Large intestine (tissue), 3 donors: ENCODE results near the gene RRH. TPM values are rescaled to one million over a fixed set of nuclear protein-coding genes. Genes with fewer than 3 reads are reported as not detected.

Experiments used
- DNase-seq, 2 donors: peaks; one replicate each; pipeline versions ENCODE4 v3.0.0 to v3.0.0-alpha.2; 2013
- H3K27ac ChIP-seq: one replicate; pipeline ENCODE4 v1.5.1; 2013; ENCODE audit warnings: low read length
- H3K27me3 ChIP-seq: 2 replicates; pipeline ENCODE4 v1.6.1; 2013; ENCODE audit warnings: low read length; ENCODE audit not compliant: control insufficient read depth, insufficient read depth
- H3K36me3 ChIP-seq: 2 replicates; pipeline ENCODE4 v1.6.1; 2013; ENCODE audit warnings: low read length; ENCODE audit not compliant: control insufficient read depth, insufficient read depth
- H3K4me1 ChIP-seq: one replicate; pipeline ENCODE4 v1.6.1; 2013; ENCODE audit warnings: low read length; ENCODE audit not compliant: control insufficient read depth, insufficient read depth
- H3K4me3 ChIP-seq: one replicate; pipeline ENCODE4 v1.5.1; 2013; ENCODE audit warnings: low read length
- H3K9me3 ChIP-seq: one replicate; pipeline ENCODE4 v1.6.1; 2013; ENCODE audit warnings: mild to moderate bottlenecking, low read depth, low read length, moderate library complexity; ENCODE audit not compliant: control insufficient read depth
- WGBS: methylation state at CpG from one replicate; pipeline ENCODE4 v1.1.5; 2013; ENCODE audit warnings: low lambda C conversion rate; ENCODE audit not compliant: insufficient coverage; 5-methylcytosine and 5-hydroxymethylcytosine counted together
- polyA plus RNA-seq: library from polyadenylated mRNA; unstranded; fragments of 120-200 nt; gene quantifications from one replicate; pipeline ENCODE4 v1.2.1, GENCODE V29; 2013

The RRH gene
- polyA plus RNA-seq, 1 donor: 0.28 TPM

DNA sequence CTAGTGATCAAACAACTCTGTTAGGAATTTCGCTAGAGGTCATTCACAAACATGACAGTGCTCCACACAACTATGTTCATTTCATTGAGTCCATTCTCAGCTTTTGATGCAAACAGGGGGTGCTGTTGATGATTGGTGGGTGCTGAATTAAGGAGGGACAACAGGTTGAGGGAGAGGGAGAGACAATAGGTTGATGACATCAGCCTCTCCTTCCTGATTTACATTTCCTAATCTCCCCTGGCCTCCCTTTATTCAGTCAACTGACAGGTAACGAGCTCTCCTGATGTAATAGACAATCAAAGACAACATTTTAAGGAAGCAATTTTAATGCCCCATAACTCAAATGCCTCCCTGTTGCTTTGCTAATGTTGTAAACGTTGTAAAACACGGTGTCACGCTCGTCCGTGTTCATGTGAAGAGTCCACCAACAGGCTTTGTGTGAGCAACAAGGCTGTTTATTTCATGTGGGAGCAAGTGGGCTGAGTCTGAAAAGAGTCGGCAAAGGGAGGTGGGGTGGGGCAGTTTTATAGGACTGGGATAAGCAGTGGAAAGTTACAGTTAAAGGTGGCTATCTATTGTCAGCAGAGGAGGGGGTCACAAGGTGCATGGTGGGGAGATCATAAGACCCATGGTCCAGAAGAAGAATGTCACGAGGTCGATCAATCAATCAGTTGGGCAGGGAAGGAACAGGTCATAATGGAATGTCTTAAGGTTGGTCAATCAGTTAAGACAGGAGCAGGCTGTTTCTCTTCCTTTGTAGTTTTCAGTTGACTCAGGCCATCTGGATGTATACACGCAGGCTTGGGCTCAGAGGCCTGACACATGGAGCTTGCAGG lies 17.0 kb upstream of the RRH start:
- Histone ChIP-seq H3K27me3 (no peaks in the 10 kb centered on the region), H3K36me3 (no peaks in the 10 kb centered on the region), H3K9me3 (no peaks in the 10 kb centered on the region), H3K27ac (no peak overlapping the region), H3K4me3 (no peak overlapping the region), H3K4me1 (no peaks in the 10 kb centered on the region)
- no peak for DNase-seq
- WGBS: 65% methylated on average over 2 of the region's 11 CpGs

DNA sequence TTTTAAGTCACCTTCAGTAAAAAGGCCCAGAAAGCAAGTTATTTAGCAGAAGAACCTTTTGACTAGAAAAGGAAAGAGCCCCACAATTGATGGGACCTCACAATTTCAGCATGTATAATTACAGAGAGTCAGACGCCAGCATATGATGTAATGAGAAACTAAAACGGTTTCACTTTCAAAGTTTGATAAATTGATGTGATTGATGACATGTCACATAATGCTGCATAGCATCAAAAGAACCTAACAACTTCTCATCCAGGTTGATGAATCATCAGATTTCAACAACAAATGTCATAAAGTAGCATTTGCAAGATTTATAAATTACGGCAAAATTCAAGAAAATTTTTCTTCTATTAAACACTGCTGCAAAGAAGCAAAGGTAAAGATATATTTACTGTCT lies 16.1 kb upstream of the RRH start:
- Histone ChIP-seq H3K27me3 (no peaks in the 10 kb centered on the region), H3K4me1 (peaks cover 2% of the 10 kb centered on the region), H3K4me3 (no peak overlapping the region), H3K36me3 (no peaks in the 10 kb centered on the region), H3K27ac (no peak overlapping the region), H3K9me3 (no peaks in the 10 kb centered on the region)
- 100% methylated on average over 1 of the region's 3 CpGs for WGBS
- DNase-seq: no peak

- DNase-seq: peak; percentile 97
- no peaks in the 10 kb centered on the region for H3K27me3 ChIP-seq
- no peaks in the 10 kb centered on the region for H3K9me3 ChIP-seq
- WGBS: no CpG with 5 or more reads among the region's 53 CpGs
- H3K4me1 ChIP-seq: peaks cover 4% of the 10 kb centered on the region
- peaks cover 18% of the 10 kb centered on the region for H3K36me3 ChIP-seq
- peak within 1 kb of the TSS; percentile 76 for H3K4me3 ChIP-seq
- peak within 1 kb of the TSS; percentile 85 for H3K27ac ChIP-seq
These were observed 12.4 kb upstream of the RRH start, which contains the start of gene GAR1 for GRCh38 chr4:109815151-109816081. Gene GAR1, plus strand, starts transcription at chr4:109815762. Its CDS starts 403 bp downstream, at chr4:109816165.

DNA sequence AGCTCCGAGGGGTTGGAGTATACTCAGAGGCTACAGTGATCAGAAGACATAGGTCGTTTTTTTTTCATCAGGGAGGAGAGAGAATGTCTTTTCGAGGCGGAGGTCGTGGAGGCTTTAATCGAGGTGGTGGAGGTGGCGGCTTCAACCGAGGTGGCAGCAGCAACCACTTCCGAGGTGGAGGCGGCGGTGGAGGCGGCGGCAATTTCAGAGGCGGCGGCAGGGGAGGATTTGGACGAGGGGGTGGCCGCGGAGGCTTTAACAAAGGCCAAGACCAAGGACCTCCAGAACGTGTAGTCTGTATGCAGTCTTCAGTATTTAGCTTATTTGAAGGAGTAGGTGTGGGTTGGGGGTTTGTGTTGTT lies 11.7 kb upstream of the RRH start:
- Histone ChIP-seq H3K4me1 (peaks cover 4% of the 10 kb centered on the region), H3K27me3 (no peaks in the 10 kb centered on the region), H3K9me3 (no peaks in the 10 kb centered on the region), H3K36me3 (peaks cover 23% of the 10 kb centered on the region), H3K4me3 (peak overlapping the region; percentile 76), H3K27ac (peak overlapping the region; percentile 85)
- DNase-seq: peak in 1 of 2 donors; percentile 39
- WGBS: no CpG with 5 or more reads among the region's 19 CpGs

- Histone ChIP-seq H3K4me3 (peak overlapping the region; percentile 76), H3K9me3 (no peaks in the 10 kb centered on the region), H3K4me1 (peaks cover 4% of the 10 kb centered on the region), H3K36me3 (peaks cover 24% of the 10 kb centered on the region), H3K27ac (no peak overlapping the region), H3K27me3 (no peaks in the 10 kb centered on the region)
- WGBS: 100% methylated on average over 1 of the region's 1 CpG
- DNase-seq: no peak
These were observed 10.9 kb upstream of the RRH start for GRCh38 chr4:109816894-109817293.

DNA sequence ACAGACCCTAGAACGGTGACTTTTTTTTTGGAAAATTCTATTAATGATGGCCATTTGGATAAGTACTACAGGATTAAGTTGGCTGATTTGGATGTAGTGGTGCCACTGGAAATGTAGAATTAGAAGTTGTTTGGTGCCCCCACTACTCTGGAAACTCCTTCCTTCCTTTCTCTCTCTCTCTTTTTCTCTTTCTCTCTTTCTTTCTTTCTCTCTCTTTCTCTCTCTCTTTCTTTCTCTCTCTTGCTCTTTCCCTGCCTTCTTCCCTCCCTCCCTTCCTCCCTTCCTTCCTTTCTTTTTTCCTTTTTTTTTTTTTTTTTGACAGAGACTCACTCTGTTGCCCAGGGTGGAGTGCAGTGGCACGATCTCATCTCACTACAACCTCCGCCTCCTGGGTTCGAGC lies 9.5 kb upstream of the RRH start:
- Histone ChIP-seq H3K4me1 (peaks cover 4% of the 10 kb centered on the region), H3K36me3 (peaks cover 34% of the 10 kb centered on the region), H3K27ac (no peak overlapping the region), H3K27me3 (no peaks in the 10 kb centered on the region), H3K4me3 (no peak overlapping the region), H3K9me3 (no peaks in the 10 kb centered on the region)
- no peak for DNase-seq
- whole genome bisulfite sequencing: no CpG with 5 or more reads among the region's 4 CpGs

- Histone ChIP-seq H3K36me3 (peaks cover 42% of the 10 kb centered on the region), H3K27me3 (no peaks in the 10 kb centered on the region), H3K4me1 (peaks cover 4% of the 10 kb centered on the region), H3K4me3 (no peak overlapping the region), H3K27ac (no peak overlapping the region), H3K9me3 (no peaks in the 10 kb centered on the region)
- DNase-seq: no peak
- 100% methylated on average over 1 of the region's 2 CpGs for WGBS
These were observed 7.2 kb upstream of the RRH start for GRCh38 chr4:109820563-109820962.

GRCh38 chr4:109821185-109821584 lies 6.6 kb upstream of the RRH start:
- 17% methylated on average over 1 of the region's 2 CpGs for WGBS
- H3K9me3 ChIP-seq: no peaks in the 10 kb centered on the region
- peaks cover 4% of the 10 kb centered on the region for H3K4me1 ChIP-seq
- peaks cover 42% of the 10 kb centered on the region for H3K36me3 ChIP-seq
- no peak overlapping the region for H3K4me3 ChIP-seq
- DNase-seq: no peak
- H3K27ac ChIP-seq: no peak overlapping the region
- no peaks in the 10 kb centered on the region for H3K27me3 ChIP-seq

DNA sequence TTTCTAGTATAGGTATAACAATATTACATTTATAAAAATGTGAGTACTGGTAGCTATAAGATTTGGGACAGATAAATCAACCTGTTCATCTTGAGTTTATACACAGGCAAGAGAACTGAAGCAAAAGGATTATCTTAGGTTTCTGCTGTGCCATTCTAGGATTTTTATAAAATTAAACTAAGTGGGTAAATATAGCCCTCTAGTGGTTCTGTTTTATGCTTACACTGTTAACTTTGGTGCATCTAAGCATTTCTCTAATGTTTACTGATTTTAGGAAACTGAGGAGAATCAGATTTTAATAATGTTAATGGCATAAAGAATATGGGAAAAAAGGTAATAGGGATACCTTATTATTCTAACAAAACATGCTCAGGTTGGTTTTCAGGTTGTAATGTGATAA lies 1.1 kb upstream of the RRH start:
- Histone ChIP-seq H3K36me3 (peaks cover 18% of the 10 kb centered on the region), H3K27me3 (no peaks in the 10 kb centered on the region), H3K9me3 (no peaks in the 10 kb centered on the region), H3K4me1 (no peaks in the 10 kb centered on the region), H3K27ac (no peak overlapping the region), H3K4me3 (no peak overlapping the region)
- DNase-seq: no peak

GRCh38 chr4:109833756-109834155 lies 6.0 kb downstream of the RRH start:
- no peaks in the 10 kb centered on the region for H3K27me3 ChIP-seq
- H3K4me3 ChIP-seq: no peak overlapping the region
- no peak overlapping the region for H3K27ac ChIP-seq
- no peaks in the 10 kb centered on the region for H3K4me1 ChIP-seq
- H3K9me3 ChIP-seq: no peaks in the 10 kb centered on the region
- DNase-seq: no peak
- H3K36me3 ChIP-seq: no peaks in the 10 kb centered on the region
- WGBS: 95% methylated on average over 3 of the region's 4 CpGs
